ENCODE results near the gene GPX4.

GPX4 gene

GRCh38 chr19:1084024-1084868 is 19.5 kb upstream of the GPX4 start:
- FAIRE-seq = no peak
- DNase-seq (ENCODE audit: insufficient read length, low spot score) = no peak

GRCh38 chr19:1085053-1085658 is 18.6 kb upstream of the GPX4 start:
- DNase-seq (ENCODE audit: insufficient read length, low spot score) (no peak), FAIRE-seq (no peak)

GRCh38 chr19:1085676-1086442 is 17.9 kb upstream of the GPX4 start:
- FAIRE-seq (no peak), DNase-seq (ENCODE audit: insufficient read length, low spot score) (no peak)

- FAIRE-seq (no peak), DNase-seq (ENCODE audit: insufficient read length, low spot score) (no peak)
Observed at GRCh38 chr19:1086613-1087012, 17.2 kb upstream of the GPX4 start.

- FAIRE-seq (no peak), DNase-seq (ENCODE audit: insufficient read length, low spot score) (no peak)
Observed at GRCh38 chr19:1087813-1088415, 15.9 kb upstream of the GPX4 start.

- no peak for FAIRE-seq
- no peak for DNase-seq (ENCODE audit: insufficient read length, low spot score)
Observed at GRCh38 chr19:1088416-1089010, 15.3 kb upstream of the GPX4 start.

GRCh38 chr19:1089126-1089771 is 14.5 kb upstream of the GPX4 start:
- no peak for FAIRE-seq

GRCh38 chr19:1089891-1090290 is 13.9 kb upstream of the GPX4 start:
- FAIRE-seq = no peak
- no peak for DNase-seq (ENCODE audit: insufficient read length, low spot score)

More at GRCh38 chr19:1089126-1089771, 14.5 kb upstream of the GPX4 start:
- DNase-seq (ENCODE audit: insufficient read length, low spot score) = no peak

- DNase-seq (ENCODE audit: insufficient read length, low spot score) (no peak), FAIRE-seq (no peak)
Observed at GRCh38 chr19:1090731-1091543, 12.9 kb upstream of the GPX4 start.

GRCh38 chr19:1091544-1092175 is 12.1 kb upstream of the GPX4 start:
- DNase-seq (ENCODE audit: insufficient read length, low spot score) = no peak
- no peak for FAIRE-seq

GRCh38 chr19:1093330-1093729 is 10.5 kb upstream of the GPX4 start:
- FAIRE-seq (no peak), DNase-seq (ENCODE audit: insufficient read length, low spot score) (no peak)

- DNase-seq (ENCODE audit: insufficient read length, low spot score) (no peak), FAIRE-seq (no peak)
Observed at GRCh38 chr19:1093811-1094553, 9.8 kb upstream of the GPX4 start.

- FAIRE-seq (no peak), DNase-seq (ENCODE audit: insufficient read length, low spot score) (no peak)
Observed at GRCh38 chr19:1094655-1094977, 9.2 kb upstream of the GPX4 start.

GRCh38 chr19:1094978-1095701 is 8.7 kb upstream of the GPX4 start, which contains the start of gene POLR2E:
Gene POLR2E (minus strand): TSS chr19:1095375. CDS start chr19:1095315, 60 bp downstream.
- DNase-seq (ENCODE audit: insufficient read length, low spot score) = peak; percentile 94
- peak; percentile 86 for FAIRE-seq

GRCh38 chr19:1097810-1098176 is 6.0 kb upstream of the GPX4 start:
- FAIRE-seq (no peak), DNase-seq (ENCODE audit: insufficient read length, low spot score) (no peak)

- DNase-seq (ENCODE audit: insufficient read length, low spot score) = no peak
- FAIRE-seq = no peak
Observed at GRCh38 chr19:1098177-1099051, 5.4 kb upstream of the GPX4 start.

GRCh38 chr19:1101337-1101698 is 2.5 kb upstream of the GPX4 start:
- FAIRE-seq = no peak

More at GRCh38 chr19:1101337-1101698, 2.5 kb upstream of the GPX4 start:
- no peak for DNase-seq (ENCODE audit: insufficient read length, low spot score)
